HepG2 (cell line): ENCODE results near the gene UBC. TPM values are rescaled to one million over a fixed set of nuclear protein-coding genes. Genes with fewer than 3 reads are reported as not detected.

Experiments used
- ATAC-seq: fragments of 200-7000 bp; cut with Tn5 transposase; 3 replicates; pipeline ENCODE4 v1.9.1; 2020; ENCODE audit warnings: mild to moderate bottlenecking, moderate library complexity
- BruUV-seq: library from RNA; stranded (reverse); fragments of 400-500 nt; replicated peaks from 2 replicates; lab custom pipeline; 2021; lab: Mats Ljungman, UMichigan
- CTCF ChIA-PET: fragments of 300-600 bp; formaldehyde crosslinking; extraction: SDS; loops from one replicate; lab custom pipeline; 2021; ENCODE audit warnings: low total read pairs, inconsistent platforms, low intra/inter-chr PET ratio; lab: Yijun Ruan, JAX
- POLR2A ChIA-PET: fragments of 350-600 bp; sonication (Branson Sonifier 250); formaldehyde crosslinking; loops from one replicate; lab custom pipeline; 2020; ENCODE audit warnings: antibody characterized with exemption, inconsistent platforms; lab: Yijun Ruan, JAX
- DNase-seq: peaks from one replicate; pipeline ENCODE4 v3.0.0-alpha.2; 2015; ENCODE audit warnings: low spot score
- FAIRE-seq: peaks from 3 replicates; lab custom pipeline; 2011; peaks lifted over from hg19 to GRCh38; lab: Jason Lieb, UNC
- H2AFZ ChIP-seq: one replicate; pipeline ENCODE4 v1.6.1; 2011; ENCODE audit warnings: low read length, inconsistent platforms
- H3K27ac ChIP-seq: fragments of 300-600 bp; 3 replicates; pipeline ENCODE4 v1.8.0; 2011; ENCODE audit warnings: mixed run types, mild to moderate bottlenecking, mixed read lengths, low read length, inconsistent platforms; ENCODE audit not compliant: insufficient read depth; ENCODE audit errors: extremely low read length
- H3K27me3 ChIP-seq, 2 experiments: fragments of 200-600 bp in 1 of 2; 2 replicates in 1 of 2; 3 replicates in 1 of 2; pipeline versions ENCODE4 v1.6.0 to v1.8.0; 2011; ENCODE audit warnings: low read length in 2 of 2, mild to moderate bottlenecking in 2 of 2, moderate library complexity in 2 of 2, inconsistent platforms in 1 of 2; ENCODE audit not compliant: insufficient read depth in 2 of 2, control insufficient read depth in 1 of 2
- H3K36me3 ChIP-seq, 2 experiments: fragments of 200-600 bp in 1 of 2; replicated peaks in 1 of 2; 2 replicates in 1 of 2; 3 replicates in 1 of 2; pipeline versions ENCODE4 v1.5.1 to v1.8.0; 2011; ENCODE audit warnings: low read length in 2 of 2, inconsistent platforms in 1 of 2; ENCODE audit not compliant: insufficient read depth in 2 of 2, control insufficient read depth in 1 of 2
- H3K4me1 ChIP-seq: 2 replicates; pipeline ENCODE4 v1.5.1; 2012; ENCODE audit warnings: low read length, inconsistent platforms; ENCODE audit not compliant: insufficient read depth
- H3K4me2 ChIP-seq: 2 replicates; pipeline ENCODE4 v1.6.0; 2011; ENCODE audit warnings: low read depth, low read length, inconsistent platforms
- H3K4me3 ChIP-seq, 3 experiments: fragments of 200-600 bp in 1 of 3; sonication (generic), shearing (Covaris generic) in 1 of 3; replicated peaks in 1 of 3; 2 replicates each; pipeline ENCODE4 v1.5.1; 2011 to 2016; ENCODE audit warnings: low read length in 3 of 3, inconsistent platforms in 2 of 3, low read depth in 2 of 3, mild to moderate bottlenecking in 2 of 3, control low read depth in 1 of 3, mixed read lengths in 1 of 3; ENCODE audit not compliant: insufficient read depth in 1 of 3
- H3K79me2 ChIP-seq: one replicate; pipeline ENCODE4 v1.6.1; 2011; ENCODE audit warnings: low read length, inconsistent platforms; ENCODE audit not compliant: insufficient read depth
- H3K9ac ChIP-seq: 2 replicates; pipeline ENCODE4 v1.6.0; 2011; ENCODE audit warnings: mild to moderate bottlenecking, low read depth, low read length, inconsistent platforms; ENCODE audit not compliant: insufficient read depth
- H3K9me3 ChIP-seq: 2 replicates; pipeline ENCODE4 v1.5.1; 2012; ENCODE audit warnings: mild to moderate bottlenecking, low read length
- H4K20me1 ChIP-seq: 2 replicates; pipeline ENCODE4 v1.6.0; 2011; ENCODE audit warnings: inconsistent platforms, mild to moderate bottlenecking, low read length, moderate library complexity; ENCODE audit not compliant: insufficient read depth
- CCDC6 ChIP-seq: sonication (generic); formaldehyde crosslinking; IDR thresholded peaks from 2 replicates; pipeline ENCODE4 v1.8.1; 2022; ENCODE audit warnings: mild to moderate bottlenecking, missing genetic modification reagents, moderate library complexity
- CREBL2 ChIP-seq: sonication (generic); formaldehyde crosslinking; IDR thresholded peaks from 2 replicates; pipeline ENCODE4 v1.8.1; 2023; ENCODE audit warnings: missing genetic modification reagents, mild to moderate bottlenecking, borderline replicate concordance
- FOXC1 ChIP-seq: sonication (generic); formaldehyde crosslinking; IDR thresholded peaks from 2 replicates; pipeline ENCODE4 v1.8.0; 2022; ENCODE audit warnings: mild to moderate bottlenecking, missing genetic modification reagents, borderline replicate concordance
- GPBP1L1 ChIP-seq: sonication (generic); formaldehyde crosslinking; IDR thresholded peaks from 2 replicates; pipeline ENCODE4 v1.5.0; 2020; ENCODE audit warnings: mild to moderate bottlenecking, missing genetic modification reagents
- HES4 ChIP-seq: sonication (generic); formaldehyde crosslinking; IDR thresholded peaks from 2 replicates; pipeline ENCODE4 v1.9.0; 2021; ENCODE audit warnings: mild to moderate bottlenecking, missing genetic modification reagents, borderline replicate concordance
- MTA1 ChIP-seq: sonication (generic); formaldehyde crosslinking; IDR thresholded peaks from 2 replicates; pipeline ENCODE4 v1.4.0; 2020; ENCODE audit warnings: missing genetic modification reagents, mild to moderate bottlenecking, borderline replicate concordance
- PAX8 ChIP-seq: sonication (generic); formaldehyde crosslinking; IDR thresholded peaks from 2 replicates; pipeline ENCODE4 v1.8.0; 2022; ENCODE audit warnings: mild to moderate bottlenecking, missing genetic modification reagents, borderline replicate concordance
- PHF5A ChIP-seq: IDR thresholded peaks from one replicate; pipeline ENCODE4 v1.6.1; 2018; ENCODE audit warnings: low read depth, missing genetic modification reagents; ENCODE audit not compliant: unreplicated experiment
- POLR2AphosphoS2 ChIP-seq: IDR thresholded peaks from 2 replicates; pipeline ENCODE4 v1.6.1; 2011; ENCODE audit warnings: low read depth, low read length, improper control_type of control experiment
- RBFOX2 ChIP-seq: fragments of 200-400 bp; formaldehyde crosslinking; IDR thresholded peaks from 2 replicates; pipeline ENCODE4 v1.6.1; 2017; ENCODE audit warnings: low read depth, mild to moderate bottlenecking, low read length
- RNF219 ChIP-seq: sonication (generic); formaldehyde crosslinking; IDR thresholded peaks from 2 replicates; pipeline ENCODE4 v1.5.0; 2020; ENCODE audit warnings: mild to moderate bottlenecking, missing genetic modification reagents
- ZNF660 ChIP-seq: sonication (generic); formaldehyde crosslinking; IDR thresholded peaks from 2 replicates; pipeline ENCODE4 v1.5.1; 2020; ENCODE audit warnings: mild to moderate bottlenecking, low read depth, missing genetic modification reagents, borderline replicate concordance
- WGBS: methylation state at CpG from one replicate; pipeline ENCODE4 v1.1.6; 2017; ENCODE audit warnings: low lambda C conversion rate; 5-methylcytosine and 5-hydroxymethylcytosine counted together
- in situ Hi-C: cut with HindIII; loops from 2 replicates; pipeline ENCODE4 v1.10.0; 2017; ENCODE audit warnings: low pct_unique_long_range_greater_than_20kb; ENCODE audit not compliant: extremely low pct_ligation_motif_present
- intact Hi-C: fragments of 100-400 bp; cut with micrococcal nuclease; formaldehyde crosslinking; loops from one replicate; pipeline ENCODE4 v1.10.0; 2022; ENCODE audit not compliant: unreplicated experiment
- polyA plus RNA-seq, 8 experiments: library from polyadenylated mRNA; depleted of rRNA in 3 of 8; stranded (reverse) in 7 of 8; unstranded in 1 of 8; fragments of >200 nt; fragmentation: Illumina TruSeq in 4 of 8; extraction: Trizol in 4 of 8; gene quantifications; 2 replicates each; pipeline versions ENCODE4 v1.2.1 to v1.2.3, GENCODE V29; 2011 to 2016; ENCODE audit warnings: low read depth in 4 of 8, missing spikeins in 1 of 8, mixed read lengths in 1 of 8; ENCODE audit not compliant: insufficient read depth in 1 of 8
- total RNA-seq, 5 experiments: library from RNA; depleted of rRNA; stranded (reverse); fragments of >200 nt; fragmentation: Illumina TruSeq; extraction: Trizol; gene quantifications; 2 replicates each; pipeline ENCODE4 v1.2.3, GENCODE V29; 2016; ENCODE audit warnings: low read depth in 1 of 5

The UBC gene
- total and polyA plus RNA-seq, 2 of the 13 experiments (the other 11 are each of a cell fraction or from before 2014, with no cell fraction given): 805 to 1,432 TPM

GRCh38 chr12:124904306-124905098 is 9.9 kb downstream of the UBC start:
- 23% methylated on average over 15 of the region's 15 CpGs for WGBS
- ChIA-PET POLR2A (interaction anchor here (0.9 to 4.4 kb wide), 6 partner anchors 12 to 76 kb away, joined by 3 to 83 read pairs (median 4); partner anchors contain the start of gene UBC), CTCF (interaction anchor here (0.9 kb wide), 1 partner anchor 35 kb away, joined by 3 read pairs; no protein-coding TSS in a partner anchor)
- in situ Hi-C loops: no loop called here
- Histone ChIP-seq H2AFZ (no peak overlapping the region), H3K4me3 (peak overlapping the region in 1 of 3 experiments; percentile 14; a peak in 1 of 6 replicates), H3K79me2 (peaks cover 27% of the 10 kb centered on the region), H3K4me1 (peaks cover 69% of the 10 kb centered on the region), H3K4me2 (peak overlapping the region; percentile 53), H3K27ac (peak overlapping the region; percentile 58), H4K20me1 (peaks cover 3% of the 10 kb centered on the region; the same call in 1 of the 2 replicates), H3K9ac (no peak overlapping the region; the same call in 1 of the 2 replicates), H3K9me3 (no peaks in the 10 kb centered on the region), H3K36me3 (no peaks in the 10 kb centered on the region), H3K27me3 (no peaks in the 10 kb centered on the region)
- intact Hi-C loops: loop anchor here (5.0 kb wide), 2 partner anchors 82 to 127 kb away; no protein-coding TSS in a partner anchor
- no TSS peak for BruUV-seq
- peak; percentile 72 for DNase-seq
- FAIRE-seq: peak; percentile 36
- ATAC-seq: peak; percentile 74
- TF ChIP-seq RBFOX2: no peak
- TF ChIP-seq CCDC6 (CRISPR knock-in tag): peak; percentile 82
- no peak for TF ChIP-seq POLR2AphosphoS2
- no peak for TF ChIP-seq GPBP1L1 (CRISPR knock-in tag)
- no peak for TF ChIP-seq PHF5A (CRISPR knock-in tag)
- TF ChIP-seq ZNF660 (CRISPR knock-in tag): no peak
- TF ChIP-seq PAX8 (CRISPR knock-in tag): no peak
- no peak for TF ChIP-seq RNF219
- 0 out of 2 replicates have a peak, but pooled peaks have one; percentile 39 for TF ChIP-seq CREBL2 (CRISPR knock-in tag)
- TF ChIP-seq FOXC1 (CRISPR knock-in tag): peak; percentile 61; the same call in 1 of the 2 replicates
- TF ChIP-seq MTA1 (CRISPR knock-in tag): peak; percentile 67; the same call in 1 of the 2 replicates
- no peak for TF ChIP-seq HES4 (CRISPR knock-in tag)
